ENCODE results near the gene SDF4.

DNA sequence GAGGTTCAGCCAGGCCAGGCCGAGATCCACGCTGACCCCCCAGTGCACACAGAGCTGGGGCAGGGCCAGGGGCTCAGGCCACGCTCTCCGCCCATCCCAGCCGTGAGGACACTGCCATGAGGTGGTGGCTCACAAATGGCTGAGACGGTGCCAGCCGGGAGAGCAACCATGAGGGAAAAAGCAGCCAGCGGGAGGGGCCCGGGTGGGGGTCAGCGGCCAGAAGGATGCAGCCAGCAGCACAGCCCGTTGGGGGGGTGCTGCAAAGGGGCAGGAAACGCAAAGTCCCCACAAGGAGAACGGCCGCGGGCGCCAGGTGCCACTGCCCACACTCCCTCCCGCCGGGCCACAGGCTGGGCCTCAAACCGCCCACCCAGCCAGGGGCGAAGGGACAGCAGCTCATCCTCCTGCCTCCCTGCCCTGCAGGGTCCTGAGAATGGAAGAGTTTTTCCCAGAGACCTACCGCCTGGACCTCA, 49.8 kb downstream of the SDF4 start:
- TF ChIP-seq, protein P1, sequence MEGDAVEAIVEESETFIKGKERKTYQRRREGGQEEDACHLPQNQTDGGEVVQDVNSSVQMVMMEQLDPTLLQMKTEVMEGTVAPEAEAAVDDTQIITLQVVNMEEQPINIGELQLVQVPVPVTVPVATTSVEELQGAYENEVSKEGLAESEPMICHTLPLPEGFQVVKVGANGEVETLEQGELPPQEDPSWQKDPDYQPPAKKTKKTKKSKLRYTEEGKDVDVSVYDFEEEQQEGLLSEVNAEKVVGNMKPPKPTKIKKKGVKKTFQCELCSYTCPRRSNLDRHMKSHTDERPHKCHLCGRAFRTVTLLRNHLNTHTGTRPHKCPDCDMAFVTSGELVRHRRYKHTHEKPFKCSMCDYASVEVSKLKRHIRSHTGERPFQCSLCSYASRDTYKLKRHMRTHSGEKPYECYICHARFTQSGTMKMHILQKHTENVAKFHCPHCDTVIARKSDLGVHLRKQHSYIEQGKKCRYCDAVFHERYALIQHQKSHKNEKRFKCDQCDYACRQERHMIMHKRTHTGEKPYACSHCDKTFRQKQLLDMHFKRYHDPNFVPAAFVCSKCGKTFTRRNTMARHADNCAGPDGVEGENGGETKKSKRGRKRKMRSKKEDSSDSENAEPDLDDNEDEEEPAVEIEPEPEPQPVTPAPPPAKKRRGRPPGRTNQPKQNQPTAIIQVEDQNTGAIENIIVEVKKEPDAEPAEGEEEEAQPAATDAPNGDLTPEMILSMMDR (conservative IDR thresholded peaks at IDR 0.05) = no peak
- TF ChIP-seq EZH2 (IDR thresholded peaks at IDR 0.05; ENCODE audit: low read depth) = no peak
